Lung (tissue), 12 donors: ENCODE measurements around the gene HDAC1. TPM values are rescaled to one million over a fixed set of nuclear protein-coding genes. Genes with fewer than 3 reads are reported as not detected.

Experiments
- ATAC-seq: fragments of 200-7000 bp; cut with Tn5 transposase; one replicate; pipeline ENCODE4 v1.9.1; 2020; ENCODE audit warnings: moderate number of reproducible peaks; ENCODE audit not compliant: insufficient read depth, low FRiP score
- DNase-seq, 3 donors: peaks; one replicate each; pipeline ENCODE4 v3.0.0-alpha.2; 2013 to 2017
- H3K27ac ChIP-seq, 2 donors: one replicate each; pipeline ENCODE4 v1.5.1; 2013; ENCODE audit warnings: mild to moderate bottlenecking in 2 of 2, moderate library complexity in 2 of 2, control low read depth in 1 of 2, inconsistent platforms in 1 of 2, low read depth in 1 of 2, low read length in 1 of 2
- H3K27me3 ChIP-seq, 3 donors: one replicate each; pipeline ENCODE4 v1.5.1; 2013; ENCODE audit warnings: low read length in 2 of 3; ENCODE audit not compliant: control insufficient read depth in 3 of 3, insufficient read depth in 3 of 3
- H3K36me3 ChIP-seq, 4 donors: one replicate each; pipeline ENCODE4 v1.5.1; 2013; ENCODE audit warnings: low read length in 4 of 4, mild to moderate bottlenecking in 1 of 4, moderate library complexity in 1 of 4; ENCODE audit not compliant: control insufficient read depth in 4 of 4, insufficient read depth in 4 of 4
- H3K4me1 ChIP-seq, 5 donors: one replicate each; pipeline ENCODE4 v1.5.1; 2013; ENCODE audit warnings: low read length in 5 of 5, mild to moderate bottlenecking in 2 of 5, moderate library complexity in 1 of 5; ENCODE audit not compliant: control insufficient read depth in 5 of 5, insufficient read depth in 5 of 5
- H3K4me3 ChIP-seq: one replicate; pipeline ENCODE4 v1.5.1; 2013; ENCODE audit warnings: mild to moderate bottlenecking, control low read depth, moderate library complexity
- H3K9ac ChIP-seq, 2 donors: one replicate each; pipeline ENCODE4 v1.5.1; 2013; ENCODE audit warnings: low read length in 2 of 2, control low read depth in 1 of 2; ENCODE audit not compliant: insufficient read depth in 1 of 2
- H3K9me3 ChIP-seq, 4 donors: one replicate each; pipeline ENCODE4 v1.5.1; 2013; ENCODE audit warnings: low read length in 3 of 4, mild to moderate bottlenecking in 1 of 4, moderate library complexity in 1 of 4; ENCODE audit not compliant: control insufficient read depth in 4 of 4, insufficient read depth in 3 of 4
- WGBS, 2 donors: extraction: QIAGEN DNeasy Blood & Tissue Kit; methylation state at CpG; one replicate each; pipeline ENCODE4 v1.1.7; 2013; 5-methylcytosine and 5-hydroxymethylcytosine counted together
- polyA plus RNA-seq, 2 donors: library from polyadenylated mRNA; stranded (reverse); fragments of 200-250 nt; gene quantifications; one replicate each; pipeline ENCODE4 v1.2.1, GENCODE V29; 2013
- total RNA-seq, 2 donors: library from RNA; depleted of rRNA in 1 of 2; stranded (reverse); fragments of >200 nt in 1 of 2; gene quantifications; one replicate each; pipeline ENCODE4 v1.2.1, GENCODE V29; 2014 to 2021
- TF ChIP-seq, protein P1 (sequence below): IDR thresholded peaks from 2 replicates; pipeline ENCODE4 v1.5.1; 2012; ENCODE audit warnings: mild to moderate bottlenecking; ENCODE audit errors: control extremely low read depth, extremely low read depth
- donor health status: control.
- donor health status: control.
- donor health status: Bipolar disorder and iron deficiency.
- donor health status: healthy.
- donor health status: DM: yes; HTN: yes; CAD: no.

HDAC1 gene
- total and polyA plus RNA-seq, 4 donors = 47.3 to 90.4 (median 72.5) TPM

DNA sequence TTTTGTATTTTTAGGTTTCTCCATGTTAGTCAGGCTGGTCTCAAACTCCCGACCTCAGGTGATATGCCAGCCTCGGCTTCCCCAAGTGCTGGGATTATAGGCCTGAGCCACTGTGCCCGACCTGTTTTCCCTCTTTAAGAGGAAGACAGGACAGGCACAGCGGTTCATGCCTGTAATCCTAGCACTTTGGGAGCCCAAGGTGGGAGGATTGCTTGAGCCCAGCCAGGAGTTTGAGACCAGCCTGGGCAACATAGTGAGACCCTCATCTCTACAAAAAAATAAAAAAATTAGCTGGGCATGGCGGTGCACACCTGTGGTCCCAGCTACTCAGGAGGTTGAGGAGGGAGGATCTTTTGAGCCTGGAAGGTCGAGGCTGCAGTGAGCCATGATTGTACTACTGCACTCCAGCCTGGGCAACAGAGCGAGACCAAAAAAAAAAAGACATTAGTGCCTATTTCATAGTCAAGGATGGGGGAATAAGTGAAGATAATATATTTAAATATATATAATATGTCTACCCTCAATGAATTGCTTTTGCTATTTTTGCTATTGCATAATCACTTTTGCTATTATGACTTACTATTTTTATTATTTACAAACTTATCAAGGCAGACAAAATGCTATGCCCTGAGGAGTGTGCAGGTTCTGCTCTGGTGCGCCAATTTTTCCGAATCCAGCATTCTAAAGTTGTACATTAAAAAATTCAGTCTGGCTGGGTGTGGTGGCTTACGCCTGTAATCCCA is 26.4 kb downstream of the HDAC1 start:
- TF ChIP-seq, protein P1, sequence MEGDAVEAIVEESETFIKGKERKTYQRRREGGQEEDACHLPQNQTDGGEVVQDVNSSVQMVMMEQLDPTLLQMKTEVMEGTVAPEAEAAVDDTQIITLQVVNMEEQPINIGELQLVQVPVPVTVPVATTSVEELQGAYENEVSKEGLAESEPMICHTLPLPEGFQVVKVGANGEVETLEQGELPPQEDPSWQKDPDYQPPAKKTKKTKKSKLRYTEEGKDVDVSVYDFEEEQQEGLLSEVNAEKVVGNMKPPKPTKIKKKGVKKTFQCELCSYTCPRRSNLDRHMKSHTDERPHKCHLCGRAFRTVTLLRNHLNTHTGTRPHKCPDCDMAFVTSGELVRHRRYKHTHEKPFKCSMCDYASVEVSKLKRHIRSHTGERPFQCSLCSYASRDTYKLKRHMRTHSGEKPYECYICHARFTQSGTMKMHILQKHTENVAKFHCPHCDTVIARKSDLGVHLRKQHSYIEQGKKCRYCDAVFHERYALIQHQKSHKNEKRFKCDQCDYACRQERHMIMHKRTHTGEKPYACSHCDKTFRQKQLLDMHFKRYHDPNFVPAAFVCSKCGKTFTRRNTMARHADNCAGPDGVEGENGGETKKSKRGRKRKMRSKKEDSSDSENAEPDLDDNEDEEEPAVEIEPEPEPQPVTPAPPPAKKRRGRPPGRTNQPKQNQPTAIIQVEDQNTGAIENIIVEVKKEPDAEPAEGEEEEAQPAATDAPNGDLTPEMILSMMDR = no peak
- H3K36me3 ChIP-seq = peaks cover 8 to 22% (median 17%) of the 10 kb centered on the region in 4 donors
- no peak overlapping the region for H3K9ac ChIP-seq
- DNase-seq (no peak), ATAC-seq (no peak)
- peaks cover 0 to 5% (median 0%) of the 10 kb centered on the region in 5 donors for H3K4me1 ChIP-seq
- H3K9me3 ChIP-seq = no peaks in the 10 kb centered on the region
- no peak overlapping the region for H3K4me3 ChIP-seq
- no peak overlapping the region for H3K27ac ChIP-seq
- no peaks in the 10 kb centered on the region for H3K27me3 ChIP-seq
- 96 to 97% methylated on average over 10 of the region's 10 CpGs for WGBS, 2 donors

DNA sequence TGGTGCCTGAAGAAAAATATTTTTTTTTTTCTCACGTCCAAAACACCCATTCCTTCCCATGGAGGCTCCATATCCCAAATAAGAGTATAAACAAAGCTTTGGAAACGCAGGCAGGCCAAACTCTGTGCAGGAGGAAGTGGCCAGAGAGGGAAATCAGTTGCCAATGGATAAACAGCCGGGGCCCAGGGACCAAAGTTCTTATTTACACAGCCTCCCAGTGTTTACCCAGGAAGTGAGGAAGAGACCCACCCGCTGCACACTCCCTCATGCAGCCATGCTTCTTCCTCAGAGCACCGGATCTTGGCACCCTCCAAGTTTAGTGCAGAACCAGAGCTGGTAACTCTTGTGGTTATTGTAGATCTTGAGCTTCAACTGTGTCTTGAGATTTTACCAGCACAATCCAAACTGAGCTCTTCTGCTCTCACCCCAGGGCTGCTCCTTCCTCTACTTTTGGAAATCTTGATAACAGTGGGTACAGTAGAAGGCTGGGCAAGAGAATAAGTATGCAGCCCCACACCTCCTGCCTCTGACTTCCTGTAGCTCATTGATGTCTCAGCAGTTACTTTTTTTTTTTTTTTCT is 29.9 kb downstream of the HDAC1 start:
- no peak overlapping the region for H3K9ac ChIP-seq
- H3K27ac ChIP-seq = no peak overlapping the region
- 31 to 56% methylated on average over 5 of the region's 5 CpGs for WGBS, 2 donors

GRCh38 chr1:32327204-32327603 is 35.3 kb downstream of the HDAC1 start:
- DNase-seq (no peak), ATAC-seq (no peak)
- H3K27ac ChIP-seq = no peak overlapping the region
- TF ChIP-seq, protein P1 = no peak
- no peaks in the 10 kb centered on the region for H3K9me3 ChIP-seq
- H3K27me3 ChIP-seq = no peaks in the 10 kb centered on the region
- 95 to 96% methylated on average over 11 of the region's 11 CpGs for WGBS, 2 donors
- peaks cover 23 to 55% (median 41%) of the 10 kb centered on the region in 4 donors for H3K36me3 ChIP-seq
- no peak overlapping the region for H3K9ac ChIP-seq
- peaks cover 0 to 1% (median 0%) of the 10 kb centered on the region in 5 donors for H3K4me1 ChIP-seq
- H3K4me3 ChIP-seq = no peak overlapping the region

More for the DNA sequence above, 29.9 kb downstream of the HDAC1 start:
- TF ChIP-seq, protein P1 = no peak
- peaks cover 8 to 28% (median 21%) of the 10 kb centered on the region in 4 donors for H3K36me3 ChIP-seq
- no peak overlapping the region for H3K4me3 ChIP-seq
- H3K4me1 ChIP-seq = peaks cover 0 to 5% (median 0%) of the 10 kb centered on the region in 5 donors
- no peaks in the 10 kb centered on the region for H3K9me3 ChIP-seq
- no peak for ATAC-seq
- H3K27me3 ChIP-seq = no peaks in the 10 kb centered on the region
- no peak for DNase-seq
